H54 (cell line): Measurements from ENCODE around the gene CD151.

Experiments
- DNase-seq: peaks from one replicate; pipeline ENCODE4 v3.0.0; 2011; ENCODE audit warnings: low spot score, mixed read lengths; ENCODE audit not compliant: insufficient read length
- FAIRE-seq: peaks from 3 replicates; lab custom pipeline; 2011; peaks lifted over from hg19 to GRCh38; lab: Jason Lieb, UNC
- POLR2A ChIP-seq: IDR thresholded peaks from 2 replicates; pipeline ENCODE4 v1.6.1; 2011; ENCODE audit warnings: low read depth, mild to moderate bottlenecking, low read length

The CD151 gene

DNA sequence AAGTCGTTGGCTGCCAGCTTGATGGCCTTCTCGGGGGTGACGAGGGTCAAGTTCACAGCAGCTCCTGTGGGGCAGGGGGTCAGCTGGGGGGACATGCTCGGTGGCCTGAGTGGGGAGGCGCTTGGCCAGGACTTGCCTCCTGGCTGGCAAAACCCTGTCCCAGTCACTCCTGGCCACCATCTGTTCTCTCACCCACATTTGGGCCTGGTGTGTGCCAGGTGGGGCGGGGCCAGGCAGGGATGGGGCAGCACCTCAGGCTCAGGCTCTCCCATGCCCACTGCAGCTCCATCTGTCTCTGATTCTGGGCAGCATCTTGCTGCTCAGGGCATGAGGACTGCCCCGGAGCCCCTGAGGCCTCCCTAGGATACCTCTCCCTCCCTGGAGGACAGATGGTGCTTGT, 39.2 kb upstream of the CD151 start:
- no peak for FAIRE-seq
- DNase-seq: no peak

GRCh38 chr11:794013-794765, 38.6 kb upstream of the CD151 start:
- FAIRE-seq: no peak
- no peak for DNase-seq
- no peak for TF ChIP-seq POLR2A

More for the DNA sequence above, 39.2 kb upstream of the CD151 start:
- no peak for TF ChIP-seq POLR2A

GRCh38 chr11:794766-795633, 37.8 kb upstream of the CD151 start:
- no peak for TF ChIP-seq POLR2A
- DNase-seq (no peak), FAIRE-seq (no peak)

DNA sequence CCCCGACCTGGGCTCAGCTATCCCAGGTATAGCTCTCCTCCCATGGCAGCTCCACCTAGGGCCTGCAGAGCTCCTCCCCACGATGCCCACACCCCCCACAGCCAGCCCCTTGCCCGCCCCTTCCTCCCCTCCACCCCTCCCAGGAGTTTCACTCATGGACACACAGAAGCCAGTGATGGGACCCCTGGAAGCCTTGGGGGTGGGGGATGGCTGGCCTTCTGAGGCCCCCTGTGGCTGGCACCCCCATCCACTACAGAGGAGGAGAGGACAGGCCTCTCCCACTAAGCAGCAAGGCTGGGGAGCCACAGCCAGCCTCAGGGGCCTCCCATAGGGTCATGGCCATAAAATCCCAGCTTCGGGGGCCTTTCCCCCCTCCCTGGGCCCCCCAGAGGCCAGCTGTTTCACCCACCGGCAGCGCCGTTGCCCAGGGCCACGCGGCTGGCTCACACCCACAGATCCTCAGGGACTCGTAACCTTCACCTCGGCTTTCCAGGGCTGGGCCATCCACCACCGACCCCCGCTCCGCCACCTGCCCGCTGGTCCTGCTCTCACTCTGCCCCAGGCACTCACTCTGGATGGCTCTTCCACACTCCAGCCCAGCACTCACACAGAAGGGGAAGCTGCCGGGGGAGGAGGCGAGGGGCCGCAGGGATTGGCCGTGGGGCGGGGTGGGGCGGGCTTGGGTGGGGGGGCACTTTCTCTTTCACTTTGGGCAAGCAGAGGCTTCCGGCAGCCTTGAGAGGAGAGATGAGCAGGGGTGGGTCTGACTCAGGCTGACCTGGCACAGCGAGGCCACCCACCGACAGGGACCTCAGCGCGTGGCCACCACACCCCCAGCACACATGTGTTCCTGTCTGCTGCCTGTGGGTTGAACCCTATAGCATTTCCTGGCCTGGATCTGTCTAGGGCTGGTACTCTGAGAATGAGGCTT, 36.9 kb upstream of the CD151 start:
- TF ChIP-seq POLR2A: peak; percentile 58
- FAIRE-seq: no peak
- peak; percentile 97 for DNase-seq

GRCh38 chr11:796565-797295, 36.0 kb upstream of the CD151 start:
- no peak for TF ChIP-seq POLR2A
- no peak for FAIRE-seq
- DNase-seq: no peak

- no peak for TF ChIP-seq POLR2A
- FAIRE-seq (no peak), DNase-seq (no peak)
These were observed 35.3 kb upstream of the CD151 start for GRCh38 chr11:797296-798092.

DNA sequence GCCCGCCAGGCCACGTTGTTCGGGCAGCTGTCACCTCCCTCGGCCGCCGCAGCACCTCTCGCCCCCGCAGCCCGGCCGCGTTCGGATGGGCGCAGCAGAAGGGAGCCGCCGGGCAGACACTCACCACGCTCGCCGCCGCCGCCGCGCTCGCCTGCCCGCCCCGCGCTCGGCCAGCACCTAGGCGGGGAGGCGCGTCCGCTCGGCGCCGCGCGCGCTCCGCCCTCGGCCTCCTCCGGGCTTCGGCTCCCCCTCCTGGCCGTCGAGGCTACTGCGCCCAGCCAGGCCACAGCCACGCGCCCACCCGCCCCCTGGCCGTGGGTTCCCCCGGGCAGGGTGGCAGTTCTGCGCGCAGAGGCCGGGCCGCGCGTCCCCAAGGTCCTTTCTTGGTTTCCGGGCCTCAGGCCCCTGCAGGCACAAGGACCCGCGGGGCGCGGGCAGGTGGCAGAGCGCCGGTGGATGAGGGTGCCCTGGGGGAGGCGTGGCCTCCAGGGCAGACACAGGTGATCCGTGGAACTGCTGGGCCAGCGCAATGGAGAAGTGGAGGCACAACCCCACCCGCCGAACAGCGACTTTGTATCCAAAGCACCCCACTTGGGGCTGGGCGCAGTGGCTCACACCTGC, 34.5 kb upstream of the CD151 start, which contains the start of gene SLC25A22:
Gene SLC25A22, minus strand, starts transcription at position 189 of the 621 bp plus-strand sequence. CDS start 3,275 bp downstream, outside the sequence.
- DNase-seq (no peak), FAIRE-seq (no peak)
- TF ChIP-seq POLR2A: peak; percentile 62; the same call in 1 of the 2 replicates

- no peak for FAIRE-seq
These were observed 33.0 kb upstream of the CD151 start for GRCh38 chr11:799641-800316.

GRCh38 chr11:800473-800872, 32.3 kb upstream of the CD151 start:
- no peak for DNase-seq
- no peak for FAIRE-seq
- no peak for TF ChIP-seq POLR2A

More at GRCh38 chr11:799641-800316, 33.0 kb upstream of the CD151 start:
- no peak for DNase-seq
- no peak for TF ChIP-seq POLR2A

DNA sequence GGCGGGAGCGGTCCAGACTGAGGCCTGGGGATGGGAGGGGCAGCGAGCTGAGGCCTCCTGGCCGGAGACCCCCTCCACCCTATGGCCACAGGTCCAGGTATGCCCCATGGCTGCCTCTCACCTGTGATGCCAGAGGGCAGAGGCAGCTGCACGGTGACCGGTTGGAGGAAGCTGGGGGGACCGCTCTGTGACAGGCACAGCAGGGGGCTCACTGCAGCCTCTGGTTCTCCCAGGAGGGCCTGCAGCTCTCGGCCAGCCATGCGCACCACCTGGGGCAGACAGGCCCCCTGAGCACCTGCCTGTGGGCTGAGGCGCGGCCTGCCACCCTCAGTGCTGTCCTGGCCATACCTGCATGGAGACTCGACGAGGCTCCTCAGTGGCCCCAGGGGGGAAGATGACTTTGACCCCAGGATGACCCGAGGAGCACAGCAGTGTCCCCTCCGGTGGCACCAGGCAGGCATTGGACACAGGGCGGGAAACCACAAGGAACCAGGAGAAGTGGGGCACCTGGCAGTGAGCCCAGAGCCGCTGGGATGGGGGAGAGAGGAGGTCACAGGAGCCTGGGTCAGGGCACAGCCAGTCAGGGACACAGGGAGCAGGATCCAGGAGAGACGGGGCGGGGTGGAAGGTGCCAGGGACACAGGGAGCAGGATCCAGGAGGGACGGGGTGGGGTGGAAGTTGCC, 31.5 kb upstream of the CD151 start:
- no peak for FAIRE-seq
- no peak for DNase-seq
- TF ChIP-seq POLR2A: no peak
